Vagina (tissue), 2 donors: Measurements from ENCODE around the gene IMMP2L. TPM values are rescaled to one million over a fixed set of nuclear protein-coding genes. Genes with fewer than 3 reads are reported as not detected.

Experiments
- DNase-seq, 2 donors: peaks; one replicate each; pipeline ENCODE4 v3.0.0-alpha.2; 2017; ENCODE audit errors: extremely low spot score in 2 of 2
- H3K27ac ChIP-seq: fragments of 200-600 bp; sonication (generic); one replicate; pipeline ENCODE4 v1.5.1; 2019
- H3K27me3 ChIP-seq: fragments of 200-600 bp; sonication (generic); one replicate; pipeline ENCODE4 v1.5.1; 2019
- H3K36me3 ChIP-seq, 2 donors: fragments of 200-600 bp; sonication (generic); one replicate each; pipeline ENCODE4 v1.5.1; 2017 to 2019
- H3K4me1 ChIP-seq: fragments of 200-600 bp; sonication (generic); one replicate; pipeline ENCODE4 v1.5.1; 2019
- H3K4me3 ChIP-seq, 2 donors: fragments of 200-600 bp; sonication (generic); 1 replicate in 1 of 2; 2 replicates in 1 of 2; pipeline ENCODE4 v1.5.1; 2016 to 2019
- H3K9me3 ChIP-seq: fragments of 200-600 bp; sonication (generic); one replicate; pipeline ENCODE4 v1.5.1; 2019
- CTCF ChIP-seq, 3 experiments: fragments of 450-650 bp in 2 of 3; fragments of 200-600 bp in 1 of 3; sonication (generic) in 1 of 3; IDR thresholded peaks; one replicate each; pipeline ENCODE4 v1.5.1; 2017 to 2019; ENCODE audit warnings: antibody characterized with exemption in 3 of 3, mild to moderate bottlenecking in 2 of 3, moderate library complexity in 2 of 3
- POLR2A ChIP-seq, 2 donors: fragments of 450-650 bp; IDR thresholded peaks; one replicate each; pipeline ENCODE4 v1.6.1; 2017; ENCODE audit warnings: antibody characterized with exemption in 2 of 2, mild to moderate bottlenecking in 2 of 2, moderate library complexity in 2 of 2
- POLR2AphosphoS5 ChIP-seq, 2 donors: sonication (generic); formaldehyde crosslinking; IDR thresholded peaks; one replicate each; pipeline ENCODE4 v1.9.0; 2017; ENCODE audit warnings: antibody characterized with exemption in 2 of 2, mild to moderate bottlenecking in 2 of 2, low read depth in 1 of 2; ENCODE audit not compliant: insufficient read depth in 1 of 2
- intact Hi-C: fragments of 100-400 bp; cut with DNase I; formaldehyde crosslinking; loops from one replicate; pipeline ENCODE4 v1.15.1; 2023
- total RNA-seq: library from RNA; depleted of rRNA; stranded (reverse); fragments of >200 nt; gene quantifications from one replicate; pipeline ENCODE4 v1.2.3, GENCODE V29; 2016

Gene IMMP2L
- total RNA-seq, 1 donor from 2014 or later: 13.3 TPM

- DNase-seq: no peak
- Histone ChIP-seq H3K4me3 (no peak overlapping the region), H3K9me3 (no peaks in the 10 kb centered on the region), H3K4me1 (no peaks in the 10 kb centered on the region), H3K27ac (no peak overlapping the region), H3K36me3 (no peaks in the 10 kb centered on the region), H3K27me3 (no peaks in the 10 kb centered on the region)
- TF ChIP-seq POLR2AphosphoS5 (IDR thresholded peaks at IDR 0.05; ENCODE audit: insufficient read depth in 1 of 2, low read depth in 1 of 2) (no peak), CTCF (IDR thresholded peaks at IDR 0.05) (no peak), POLR2A (IDR thresholded peaks at IDR 0.05) (no peak)
- intact Hi-C loops: no loop called here
Measured at GRCh38 chr7:110688908-110689307, 873.4 kb downstream of the IMMP2L start.

- no peaks in the 10 kb centered on the region for H3K36me3 ChIP-seq
- H3K9me3 ChIP-seq: no peaks in the 10 kb centered on the region
- no peaks in the 10 kb centered on the region for H3K27me3 ChIP-seq
- H3K4me3 ChIP-seq: no peak overlapping the region
- H3K27ac ChIP-seq: no peak overlapping the region
- no peaks in the 10 kb centered on the region for H3K4me1 ChIP-seq
- intact Hi-C loops: no loop called here
- TF ChIP-seq POLR2A (IDR thresholded peaks at IDR 0.05): no peak
- TF ChIP-seq CTCF (IDR thresholded peaks at IDR 0.05): no peak
- no peak for TF ChIP-seq POLR2AphosphoS5 (IDR thresholded peaks at IDR 0.05; ENCODE audit: insufficient read depth in 1 of 2, low read depth in 1 of 2)
- DNase-seq: no peak
Measured at GRCh38 chr7:110685899-110686298, 876.4 kb downstream of the IMMP2L start.

- Histone ChIP-seq H3K4me1 (no peaks in the 10 kb centered on the region), H3K27me3 (no peaks in the 10 kb centered on the region), H3K4me3 (no peak overlapping the region), H3K27ac (no peak overlapping the region), H3K9me3 (no peaks in the 10 kb centered on the region), H3K36me3 (no peaks in the 10 kb centered on the region)
- TF ChIP-seq POLR2AphosphoS5 (IDR thresholded peaks at IDR 0.05; ENCODE audit: insufficient read depth in 1 of 2, low read depth in 1 of 2) (no peak), CTCF (IDR thresholded peaks at IDR 0.05) (no peak), POLR2A (IDR thresholded peaks at IDR 0.05) (no peak)
- intact Hi-C loops: no loop called here
- DNase-seq: no peak
Measured at GRCh38 chr7:110681941-110682340, 880.4 kb downstream of the IMMP2L start.

- H3K9me3 ChIP-seq: no peaks in the 10 kb centered on the region
- H3K27me3 ChIP-seq: no peaks in the 10 kb centered on the region
- H3K36me3 ChIP-seq: no peaks in the 10 kb centered on the region
- no peak for DNase-seq
- H3K4me3 ChIP-seq: no peak overlapping the region
- H3K4me1 ChIP-seq: no peaks in the 10 kb centered on the region
- TF ChIP-seq POLR2AphosphoS5 (IDR thresholded peaks at IDR 0.05; ENCODE audit: insufficient read depth in 1 of 2, low read depth in 1 of 2) (no peak), CTCF (IDR thresholded peaks at IDR 0.05) (no peak), POLR2A (IDR thresholded peaks at IDR 0.05) (no peak)
- no peak overlapping the region for H3K27ac ChIP-seq
- intact Hi-C loops: no loop called here
Measured at GRCh38 chr7:110677405-110677804, 884.9 kb downstream of the IMMP2L start.

- H3K27me3 ChIP-seq: no peaks in the 10 kb centered on the region
- no peak overlapping the region for H3K27ac ChIP-seq
- no peaks in the 10 kb centered on the region for H3K36me3 ChIP-seq
- H3K4me3 ChIP-seq: no peak overlapping the region
- H3K4me1 ChIP-seq: no peaks in the 10 kb centered on the region
- no peak for DNase-seq
- intact Hi-C loops: no loop called here
- no peaks in the 10 kb centered on the region for H3K9me3 ChIP-seq
- no peak for TF ChIP-seq CTCF (IDR thresholded peaks at IDR 0.05)
- TF ChIP-seq POLR2AphosphoS5 (IDR thresholded peaks at IDR 0.05; ENCODE audit: insufficient read depth in 1 of 2, low read depth in 1 of 2): no peak
- no peak for TF ChIP-seq POLR2A (IDR thresholded peaks at IDR 0.05)
Measured at GRCh38 chr7:110676785-110677184, 885.5 kb downstream of the IMMP2L start.
